DLD1 (cell line): Measurements from ENCODE around the gene TMF1.

ENCODE experiments used
- in situ Hi-C: cut with HindIII; loops from 2 replicates; pipeline ENCODE4 v1.10.0; 2017; ENCODE audit warnings: low sequenced_read_pairs

TMF1 gene

GRCh38 chr3:69081583-69082262, 29.6 kb upstream of the TMF1 start:
- in situ Hi-C loops: no loop called here

DNA sequence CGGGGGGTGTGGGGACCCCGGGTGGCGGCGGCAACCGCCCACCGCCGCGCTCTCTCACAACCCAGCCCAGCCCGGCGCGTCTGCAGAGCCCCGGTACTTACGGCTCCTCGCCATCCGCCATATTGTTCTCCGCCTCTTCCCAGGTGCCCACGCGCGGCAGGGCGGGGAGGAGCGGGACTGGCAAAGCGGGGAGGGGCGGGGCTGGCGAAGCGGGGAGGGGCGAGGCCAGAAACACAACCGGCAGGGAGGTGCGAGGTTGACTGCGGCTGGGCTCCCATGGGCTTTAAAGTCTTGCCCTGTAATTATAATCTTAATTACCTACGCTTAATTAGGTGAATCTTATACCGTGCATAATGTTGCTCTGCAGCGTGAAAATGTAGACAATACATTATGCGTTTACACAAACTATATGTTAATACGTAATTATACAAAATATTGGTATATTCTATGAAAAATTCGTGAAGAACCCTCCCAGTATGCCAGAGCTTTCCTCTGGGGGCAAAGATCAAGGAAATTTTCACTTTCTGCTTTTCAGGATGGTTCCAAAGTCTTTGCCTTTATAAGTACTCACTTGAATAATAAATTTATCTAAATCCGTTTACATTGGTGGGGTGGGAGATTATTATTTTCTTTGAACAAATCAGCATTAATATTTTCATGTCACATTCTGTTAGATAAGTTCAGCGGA, 28.2 kb upstream of the TMF1 start, which contains the start of gene UBA3:
TSS of gene UBA3 (minus strand) at position 133 of the 688 bp plus-strand sequence. CDS start at position 121, 12 bp downstream.
- in situ Hi-C loops: no loop called here

- in situ Hi-C loops: no loop called here
Observed at GRCh38 chr3:69079269-69080159, 27.4 kb upstream of the TMF1 start.

DNA sequence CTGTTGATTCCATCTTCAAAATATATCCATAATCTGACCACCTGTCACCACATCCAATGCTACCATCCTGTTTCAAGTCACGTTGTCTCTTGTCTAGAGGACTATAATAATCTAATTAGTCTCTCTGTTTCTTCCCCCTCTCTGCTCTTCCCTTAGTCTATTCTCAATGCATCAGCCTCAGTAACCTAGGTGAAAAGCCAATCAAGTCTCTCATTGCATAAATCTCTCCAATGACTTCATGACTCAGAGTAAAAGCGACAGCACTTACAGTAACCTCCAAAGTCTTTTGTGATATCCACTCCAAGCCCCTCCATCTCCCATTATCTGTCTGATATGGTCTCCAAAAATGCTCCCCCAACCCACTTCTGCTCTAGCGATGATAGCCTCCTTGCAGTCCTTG, 20.8 kb upstream of the TMF1 start:
- in situ Hi-C loops: no loop called here

- in situ Hi-C loops: no loop called here
Observed at GRCh38 chr3:69066121-69066520, 14.0 kb upstream of the TMF1 start.

DNA sequence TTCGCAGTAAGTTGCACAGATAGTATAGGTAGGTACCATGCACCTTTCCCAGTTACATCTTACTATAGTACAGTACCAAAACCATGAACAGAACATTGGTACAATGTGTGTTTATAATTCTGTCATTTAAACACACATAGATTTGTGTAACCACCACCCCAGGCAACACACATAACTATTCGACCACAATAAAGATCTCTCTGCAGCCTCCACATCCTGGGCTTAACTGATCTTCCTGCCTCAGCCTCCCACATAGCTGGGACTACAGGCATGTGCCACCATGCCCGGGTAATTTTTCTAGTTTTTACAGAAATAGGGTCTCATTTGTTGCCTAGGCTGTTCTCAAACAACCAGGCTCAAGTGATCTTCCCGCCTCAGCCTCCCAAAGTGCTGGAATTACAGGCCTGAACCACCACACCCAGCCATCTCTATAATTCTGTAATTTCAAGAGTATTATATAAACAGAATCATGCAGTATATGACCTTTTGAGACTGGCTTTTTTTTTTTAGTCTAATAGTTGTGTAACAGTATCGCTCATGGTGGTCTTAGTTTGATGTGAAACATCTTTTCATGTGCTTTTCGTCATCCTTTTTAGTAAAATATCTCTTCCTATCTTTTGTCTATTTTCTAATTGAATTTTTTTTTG, 13.3 kb upstream of the TMF1 start:
- in situ Hi-C loops: no loop called here

- in situ Hi-C loops: no loop called here
Observed at GRCh38 chr3:69063636-69064035, 11.5 kb upstream of the TMF1 start.

DNA sequence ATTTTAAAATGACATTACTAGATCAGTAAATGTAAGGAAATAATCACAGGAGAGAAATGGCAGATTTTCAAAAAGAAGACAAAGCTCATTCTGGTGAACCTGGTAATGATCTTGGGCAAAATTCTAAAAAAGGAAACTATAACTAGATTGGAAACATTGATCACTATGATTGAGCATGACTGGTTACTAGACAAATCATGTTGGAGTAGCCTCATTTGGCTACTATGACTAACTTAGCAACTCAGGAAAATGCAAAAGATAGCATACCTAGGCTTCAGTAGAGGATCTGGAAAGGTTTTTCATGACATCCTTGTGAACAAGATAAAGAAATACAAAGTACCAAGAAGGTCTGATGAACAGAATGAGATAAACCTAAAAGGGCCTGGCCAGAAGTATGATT, 7.6 kb upstream of the TMF1 start:
- in situ Hi-C loops: no loop called here

- in situ Hi-C loops: no loop called here
Observed at GRCh38 chr3:69058947-69059224, 6.8 kb upstream of the TMF1 start.

- in situ Hi-C loops: no loop called here
Observed at GRCh38 chr3:69058180-69058946, 6.2 kb upstream of the TMF1 start.

DNA sequence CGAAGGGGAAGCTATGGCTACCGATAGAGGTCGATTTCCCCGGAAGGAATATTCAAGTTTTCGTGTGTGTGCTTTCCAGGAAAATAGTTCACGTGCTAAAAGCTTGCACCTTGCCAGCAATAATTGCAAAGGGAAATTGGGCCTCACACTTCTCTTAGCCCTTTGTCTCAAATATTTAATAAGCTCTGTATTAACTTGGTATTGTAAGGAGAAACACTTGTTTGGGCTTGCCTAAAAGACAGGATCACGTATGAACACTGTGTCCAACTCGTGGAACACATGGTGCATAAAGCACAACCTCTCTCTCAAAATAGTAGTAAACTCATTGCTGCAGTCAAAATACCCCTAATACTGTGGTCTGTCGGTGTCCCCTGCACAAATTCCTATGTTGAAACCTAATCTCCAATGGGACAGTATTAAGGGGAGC, 352 bp upstream of the TMF1 start:
- in situ Hi-C loops: no loop called here

- in situ Hi-C loops: no loop called here
Observed at GRCh38 chr3:69048990-69049389, 3.1 kb downstream of the TMF1 start.

DNA sequence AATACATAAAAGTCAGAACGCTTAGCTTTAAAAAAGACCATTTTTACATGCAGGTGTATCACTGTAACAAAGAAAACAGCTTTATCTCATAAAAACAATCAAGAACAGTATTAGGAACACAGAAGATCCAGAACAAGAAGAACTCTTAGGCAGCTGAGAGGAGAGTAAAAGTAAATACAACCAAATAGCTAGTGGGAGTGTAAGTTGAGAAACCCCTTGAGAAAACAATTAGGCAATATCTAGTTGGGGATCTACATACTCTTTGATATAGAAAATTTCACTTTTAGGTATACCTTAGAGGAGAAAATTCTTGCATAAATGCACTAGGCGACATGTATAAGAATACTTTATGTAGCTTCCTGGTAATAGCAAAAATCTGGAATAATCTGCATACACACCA, 7.5 kb downstream of the TMF1 start:
- in situ Hi-C loops: no loop called here

DNA sequence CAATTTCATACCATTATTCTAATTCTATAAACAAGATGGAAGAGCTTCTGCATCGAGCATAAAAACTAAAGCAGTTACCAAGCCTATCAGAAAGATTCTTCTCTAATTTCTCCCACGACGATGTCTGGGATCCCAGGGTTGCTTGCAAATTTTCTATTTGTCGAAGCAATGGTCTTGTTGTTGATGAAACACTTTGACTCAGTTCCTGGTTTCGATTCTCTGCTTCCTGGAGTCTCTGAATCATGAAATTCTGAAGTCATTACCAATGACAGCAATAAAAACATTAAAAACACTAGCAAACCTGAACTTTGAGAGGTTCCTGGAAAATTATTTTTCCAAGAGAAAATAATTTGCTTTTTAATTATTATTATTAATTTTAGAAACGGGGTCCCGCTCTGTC, 18.7 kb downstream of the TMF1 start:
- in situ Hi-C loops: no loop called here

DNA sequence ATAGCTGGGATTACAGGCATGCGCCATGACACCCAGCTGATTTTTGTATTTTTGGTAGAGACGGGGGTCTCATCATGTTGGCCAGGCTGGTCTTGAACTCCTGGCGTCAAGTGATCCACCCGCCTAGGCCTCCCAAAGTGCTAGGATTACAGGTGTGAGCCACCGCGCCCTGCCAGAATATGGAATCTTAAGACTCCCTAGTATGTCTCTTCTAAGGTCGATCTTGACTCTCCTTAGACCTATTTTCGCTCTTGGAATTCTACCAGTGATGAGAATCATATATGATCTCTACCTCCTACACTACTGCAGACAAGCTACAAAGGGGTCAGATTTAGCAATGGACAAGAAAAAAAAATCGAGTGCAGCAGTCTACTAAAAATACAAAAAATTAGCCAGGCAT, 19.4 kb downstream of the TMF1 start:
- in situ Hi-C loops: no loop called here

DNA sequence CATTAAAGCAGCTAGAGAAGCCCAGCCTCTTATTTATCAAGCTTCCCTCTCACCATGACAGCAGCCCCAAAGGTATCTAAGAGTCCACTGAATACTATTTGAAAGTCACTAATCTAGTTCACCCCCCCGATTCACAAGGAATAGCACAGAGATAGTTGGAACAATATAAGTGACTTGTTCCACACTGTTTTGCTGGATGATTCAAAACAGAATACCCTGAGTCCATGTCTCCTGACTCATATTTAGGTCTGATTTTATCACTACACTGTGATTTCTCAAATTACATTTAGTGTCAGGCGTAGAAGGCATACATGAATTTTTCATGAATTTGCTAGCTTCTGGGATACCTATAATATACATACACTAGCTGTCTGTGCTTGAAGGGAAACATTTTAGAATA, 20.0 kb downstream of the TMF1 start:
- in situ Hi-C loops: no loop called here

DNA sequence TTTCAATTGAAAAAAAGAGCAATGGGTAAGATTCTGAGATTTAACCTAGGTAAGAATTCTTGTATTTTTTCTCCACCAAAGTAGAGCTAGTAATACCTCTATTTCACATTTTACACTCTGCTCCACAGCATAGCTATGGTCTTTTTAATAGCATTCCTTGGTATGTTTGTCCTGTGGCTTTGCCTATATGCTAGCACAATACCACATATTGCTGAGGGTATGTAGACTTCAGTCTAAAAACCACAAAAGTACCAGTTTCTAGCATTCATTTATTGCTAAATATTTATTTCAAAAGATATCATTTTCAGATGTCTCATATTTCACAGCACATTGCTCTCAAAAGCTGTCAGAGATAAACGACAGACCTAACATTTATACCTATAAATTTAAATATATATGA, 20.5 kb downstream of the TMF1 start:
- in situ Hi-C loops: no loop called here

DNA sequence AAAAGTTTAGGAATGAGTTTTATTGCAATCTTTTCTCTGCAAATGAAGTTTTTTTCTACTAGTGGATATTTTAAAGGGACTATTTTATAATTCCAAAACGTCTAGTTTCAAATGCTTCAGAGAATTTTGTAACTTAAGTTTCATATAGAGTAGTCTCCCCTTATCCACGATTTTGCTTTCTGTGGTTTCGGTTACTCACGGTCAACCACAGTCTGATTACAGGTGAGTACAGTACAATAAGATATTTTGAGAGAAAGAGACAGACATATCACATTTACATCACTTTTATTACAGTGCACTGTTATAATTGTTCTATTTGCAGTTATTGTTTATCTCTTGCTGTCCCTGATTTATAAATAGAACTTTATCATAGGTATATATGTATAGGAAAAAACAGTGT, 31.3 kb downstream of the TMF1 start:
- in situ Hi-C loops: no loop called here

GRCh38 chr3:69020424-69020823, 31.7 kb downstream of the TMF1 start:
- in situ Hi-C loops: no loop called here

- in situ Hi-C loops: no loop called here
Observed at GRCh38 chr3:69016901-69017300, 35.2 kb downstream of the TMF1 start.

GRCh38 chr3:69016102-69016501, 36.0 kb downstream of the TMF1 start:
- in situ Hi-C loops: no loop called here
